ENCODE measurements around the gene ADM2.

DNA sequence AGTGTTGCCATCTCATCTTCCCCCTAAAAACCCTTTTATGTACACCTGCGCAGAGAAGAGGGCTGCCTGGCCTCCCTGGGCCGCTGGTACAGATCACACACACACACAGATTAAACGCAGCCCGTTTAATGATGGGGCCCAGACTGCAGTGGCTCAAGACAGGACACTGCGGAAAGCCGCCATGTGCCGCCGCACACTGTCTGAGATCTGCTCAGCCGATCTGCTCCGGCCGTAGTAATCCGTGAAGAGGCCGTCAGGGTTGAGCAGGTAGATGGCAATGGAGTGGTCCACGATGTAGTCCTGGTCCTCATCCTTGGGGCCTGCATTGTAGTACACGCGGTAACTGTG lies 42.1 kb downstream of the ADM2 start:
- no peak for TF ChIP-seq EZH2 (IDR thresholded peaks at IDR 0.05; ENCODE audit: insufficient read depth, low read length)
- TF ChIP-seq, protein P1, sequence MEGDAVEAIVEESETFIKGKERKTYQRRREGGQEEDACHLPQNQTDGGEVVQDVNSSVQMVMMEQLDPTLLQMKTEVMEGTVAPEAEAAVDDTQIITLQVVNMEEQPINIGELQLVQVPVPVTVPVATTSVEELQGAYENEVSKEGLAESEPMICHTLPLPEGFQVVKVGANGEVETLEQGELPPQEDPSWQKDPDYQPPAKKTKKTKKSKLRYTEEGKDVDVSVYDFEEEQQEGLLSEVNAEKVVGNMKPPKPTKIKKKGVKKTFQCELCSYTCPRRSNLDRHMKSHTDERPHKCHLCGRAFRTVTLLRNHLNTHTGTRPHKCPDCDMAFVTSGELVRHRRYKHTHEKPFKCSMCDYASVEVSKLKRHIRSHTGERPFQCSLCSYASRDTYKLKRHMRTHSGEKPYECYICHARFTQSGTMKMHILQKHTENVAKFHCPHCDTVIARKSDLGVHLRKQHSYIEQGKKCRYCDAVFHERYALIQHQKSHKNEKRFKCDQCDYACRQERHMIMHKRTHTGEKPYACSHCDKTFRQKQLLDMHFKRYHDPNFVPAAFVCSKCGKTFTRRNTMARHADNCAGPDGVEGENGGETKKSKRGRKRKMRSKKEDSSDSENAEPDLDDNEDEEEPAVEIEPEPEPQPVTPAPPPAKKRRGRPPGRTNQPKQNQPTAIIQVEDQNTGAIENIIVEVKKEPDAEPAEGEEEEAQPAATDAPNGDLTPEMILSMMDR (IDR thresholded peaks at IDR 0.05; ENCODE audit: insufficient read depth, low read depth, low read length): no peak
